Dendritic cell treated with granulocyte-macrophage colony-stimulating factor and Interleukin-4, amounts not matched to agents 40 ng/mL and 50 ng/mL, for 4 days (primary cell): ENCODE measurements around the gene CLEC9A.

Source experiments
- H3K27ac Mint-ChIP-seq: one replicate; pipeline ENCODE4 v1.8.0; 2022; ENCODE audit warnings: mild to moderate bottlenecking, mixed read lengths
- H3K27me3 Mint-ChIP-seq: one replicate; pipeline ENCODE4 v1.8.0; 2022; ENCODE audit warnings: mild to moderate bottlenecking, mixed read lengths
- H3K36me3 Mint-ChIP-seq: one replicate; pipeline ENCODE4 v1.8.0; 2022; ENCODE audit warnings: low read depth, mixed read lengths
- H3K4me1 Mint-ChIP-seq: one replicate; pipeline ENCODE4 v1.8.0; 2022; ENCODE audit warnings: low read depth, mixed read lengths
- H3K4me3 Mint-ChIP-seq: one replicate; pipeline ENCODE4 v1.8.0; 2022; ENCODE audit warnings: mild to moderate bottlenecking, moderate library complexity, mixed read lengths
- H3K9me3 Mint-ChIP-seq: one replicate; pipeline ENCODE4 v1.8.0; 2022; ENCODE audit warnings: mixed read lengths
- intact Hi-C: fragments of 100-400 bp; cut with micrococcal nuclease; formaldehyde crosslinking; loops from one replicate; pipeline ENCODE4 v1.15.0; 2022

Gene CLEC9A

GRCh38 chr12:10101648-10102220 is 71.3 kb downstream of the CLEC9A start:
- intact Hi-C loops = no loop called here
- H3K4me1 Mint-ChIP-seq = peaks cover 51% of the 10 kb centered on the region
- peak overlapping the region; percentile 45 for H3K4me3 Mint-ChIP-seq
- H3K9me3 Mint-ChIP-seq = peaks cover 9% of the 10 kb centered on the region
- H3K27ac Mint-ChIP-seq = peak overlapping the region; percentile 83
- H3K27me3 Mint-ChIP-seq = no peaks in the 10 kb centered on the region
- peaks cover 36% of the 10 kb centered on the region for H3K36me3 Mint-ChIP-seq

- Mint-ChIP-seq H3K36me3 (peaks cover 42% of the 10 kb centered on the region), H3K9me3 (peaks cover 9% of the 10 kb centered on the region), H3K27me3 (no peaks in the 10 kb centered on the region), H3K4me3 (no peak overlapping the region), H3K4me1 (peaks cover 56% of the 10 kb centered on the region), H3K27ac (peak overlapping the region; percentile 83)
- intact Hi-C loops = no loop called here
Observed at GRCh38 chr12:10102322-10102721, 71.8 kb downstream of the CLEC9A start.

DNA sequence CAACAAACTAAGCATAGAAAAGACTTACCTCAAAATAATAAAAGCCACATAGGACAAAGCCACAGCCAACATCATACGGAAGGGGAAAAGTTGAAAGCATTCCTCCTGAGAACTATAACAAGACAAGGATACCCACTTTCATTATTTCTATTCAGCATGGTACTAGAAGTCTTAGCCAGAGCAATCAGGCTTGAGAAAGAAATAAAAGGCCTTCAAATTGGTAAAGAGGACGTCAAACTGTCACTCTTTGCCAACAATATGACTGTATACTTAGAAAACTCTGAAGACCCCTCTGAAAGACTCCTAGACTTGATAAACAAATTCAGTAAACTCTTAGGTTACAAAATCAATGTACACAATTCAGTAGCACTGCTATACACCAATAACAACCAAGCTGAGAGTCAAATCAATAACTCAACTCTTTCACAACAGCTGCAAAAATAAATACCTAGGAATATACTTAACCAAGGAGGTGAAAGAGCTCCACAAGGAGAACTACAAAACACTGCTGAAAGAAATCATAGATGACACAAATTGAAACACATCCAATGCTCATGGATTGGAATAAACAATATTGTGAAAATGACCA is 79.9 kb downstream of the CLEC9A start:
- Mint-ChIP-seq H3K36me3 (peaks cover 80% of the 10 kb centered on the region), H3K27me3 (no peaks in the 10 kb centered on the region), H3K9me3 (peaks cover 16% of the 10 kb centered on the region), H3K4me1 (peaks cover 35% of the 10 kb centered on the region), H3K27ac (no peak overlapping the region), H3K4me3 (no peak overlapping the region)
- intact Hi-C loops = no loop called here

GRCh38 chr12:10111451-10111850 is 81.0 kb downstream of the CLEC9A start:
- Mint-ChIP-seq H3K9me3 (peaks cover 16% of the 10 kb centered on the region), H3K4me3 (no peak overlapping the region), H3K4me1 (peaks cover 37% of the 10 kb centered on the region), H3K27ac (no peak overlapping the region), H3K36me3 (peaks cover 82% of the 10 kb centered on the region), H3K27me3 (no peaks in the 10 kb centered on the region)
- intact Hi-C loops = no loop called here

- peaks cover 80% of the 10 kb centered on the region for H3K36me3 Mint-ChIP-seq
- H3K4me1 Mint-ChIP-seq = peaks cover 31% of the 10 kb centered on the region
- intact Hi-C loops = no loop called here
- no peaks in the 10 kb centered on the region for H3K27me3 Mint-ChIP-seq
- H3K9me3 Mint-ChIP-seq = peaks cover 16% of the 10 kb centered on the region
- H3K27ac Mint-ChIP-seq = peak overlapping the region; percentile 4
- H3K4me3 Mint-ChIP-seq = no peak overlapping the region
Observed at GRCh38 chr12:10113075-10113474, 82.6 kb downstream of the CLEC9A start.

- intact Hi-C loops = no loop called here
- Mint-ChIP-seq H3K27me3 (no peaks in the 10 kb centered on the region), H3K36me3 (peaks cover 81% of the 10 kb centered on the region), H3K4me1 (peaks cover 37% of the 10 kb centered on the region), H3K4me3 (no peak overlapping the region), H3K9me3 (peaks cover 16% of the 10 kb centered on the region), H3K27ac (peak overlapping the region; percentile 45)
Observed at GRCh38 chr12:10113920-10114319, 83.4 kb downstream of the CLEC9A start.

- H3K4me1 Mint-ChIP-seq = peaks cover 46% of the 10 kb centered on the region
- H3K27ac Mint-ChIP-seq = peak overlapping the region; percentile 47
- H3K27me3 Mint-ChIP-seq = no peaks in the 10 kb centered on the region
- intact Hi-C loops = no loop called here
- H3K4me3 Mint-ChIP-seq = no peak overlapping the region
- H3K36me3 Mint-ChIP-seq = peaks cover 85% of the 10 kb centered on the region
- H3K9me3 Mint-ChIP-seq = peaks cover 16% of the 10 kb centered on the region
Observed at GRCh38 chr12:10115311-10115710, 84.8 kb downstream of the CLEC9A start.
